MM.1S (cell line): Measurements from ENCODE around the gene MLLT11.

Experiments
- DNase-seq: peaks from one replicate; pipeline ENCODE4 v3.0.0-alpha.2; 2015
- H2AFZ ChIP-seq: fragments of 300-600 bp; sonication (generic); 2 replicates; pipeline ENCODE4 v1.6.0; 2016; ENCODE audit warnings: antibody characterized with exemption, low read length
- H3F3A ChIP-seq: fragments of 300-600 bp; sonication (generic); 2 replicates; pipeline ENCODE4 v1.6.1; 2016; ENCODE audit warnings: mild to moderate bottlenecking, antibody characterized with exemption, low read length, moderate library complexity, mixed read lengths; ENCODE audit not compliant: insufficient read depth
- H3K27ac ChIP-seq: fragments of 300-600 bp; sonication (generic); 2 replicates; pipeline ENCODE4 v1.5.1; 2016; ENCODE audit warnings: mild to moderate bottlenecking, low read length
- H3K27me3 ChIP-seq: fragments of 300-600 bp; sonication (generic); replicated peaks from 2 replicates; pipeline ENCODE4 v1.6.0; 2016; ENCODE audit warnings: low read length; ENCODE audit not compliant: insufficient read depth
- H3K36me3 ChIP-seq: fragments of 300-600 bp; sonication (generic); replicated peaks from 2 replicates; pipeline ENCODE4 v1.6.1; 2016; ENCODE audit warnings: mild to moderate bottlenecking, low read length, mixed read lengths; ENCODE audit not compliant: insufficient read depth
- H3K4me1 ChIP-seq: fragments of 300-600 bp; sonication (generic); 2 replicates; pipeline ENCODE4 v1.6.1; 2016; ENCODE audit warnings: low read length, mixed read lengths
- H3K4me2 ChIP-seq: fragments of 300-600 bp; sonication (generic); 2 replicates; pipeline ENCODE4 v1.6.0; 2016; ENCODE audit warnings: low read depth, low read length
- H3K4me3 ChIP-seq: fragments of 300-600 bp; sonication (generic); 2 replicates; pipeline ENCODE4 v1.5.1; 2016; ENCODE audit warnings: low read length, mixed read lengths
- H3K79me2 ChIP-seq: fragments of 300-600 bp; sonication (generic); 2 replicates; pipeline ENCODE4 v1.6.1; 2016; ENCODE audit warnings: mixed run types, low read length, mixed read lengths
- H3K9ac ChIP-seq: fragments of 300-600 bp; sonication (generic); 2 replicates; pipeline ENCODE4 v1.6.1; 2016; ENCODE audit warnings: low read length, mixed read lengths
- H3K9me2 ChIP-seq: fragments of 300-600 bp; sonication (generic); replicated peaks from 2 replicates; pipeline ENCODE4 v1.6.1; 2016; ENCODE audit warnings: mild to moderate bottlenecking, low read length, mixed read lengths; ENCODE audit not compliant: insufficient read depth
- H3K9me3 ChIP-seq: fragments of 300-600 bp; sonication (generic); replicated peaks from 2 replicates; pipeline ENCODE4 v1.6.1; 2016; ENCODE audit warnings: mild to moderate bottlenecking, low read length, mixed read lengths; ENCODE audit not compliant: insufficient read depth
- H4K20me1 ChIP-seq: fragments of 300-600 bp; sonication (generic); 2 replicates; pipeline ENCODE4 v1.6.1; 2016; ENCODE audit warnings: mild to moderate bottlenecking, low read length, moderate library complexity, mixed read lengths; ENCODE audit not compliant: insufficient read depth
- EZH2 ChIP-seq: fragments of 300-600 bp; sonication (generic); optimal IDR thresholded peaks from 2 replicates; pipeline ENCODE3; 2017; ENCODE audit warnings: low read depth, mild to moderate bottlenecking, antibody characterized with exemption, low read length, mixed read lengths
- EZH2phosphoT487 ChIP-seq: fragments of 300-600 bp; sonication (generic); IDR thresholded peaks from 2 replicates; pipeline ENCODE4 v1.6.1; 2018; ENCODE audit warnings: antibody characterized with exemption, low read length
- TF ChIP-seq, protein P1 (sequence below): fragments of 300-600 bp; sonication (generic); IDR thresholded peaks from 2 replicates; pipeline ENCODE4 v1.5.1; 2016; ENCODE audit warnings: antibody characterized with exemption, low read length, mixed read lengths

The MLLT11 gene

DNA sequence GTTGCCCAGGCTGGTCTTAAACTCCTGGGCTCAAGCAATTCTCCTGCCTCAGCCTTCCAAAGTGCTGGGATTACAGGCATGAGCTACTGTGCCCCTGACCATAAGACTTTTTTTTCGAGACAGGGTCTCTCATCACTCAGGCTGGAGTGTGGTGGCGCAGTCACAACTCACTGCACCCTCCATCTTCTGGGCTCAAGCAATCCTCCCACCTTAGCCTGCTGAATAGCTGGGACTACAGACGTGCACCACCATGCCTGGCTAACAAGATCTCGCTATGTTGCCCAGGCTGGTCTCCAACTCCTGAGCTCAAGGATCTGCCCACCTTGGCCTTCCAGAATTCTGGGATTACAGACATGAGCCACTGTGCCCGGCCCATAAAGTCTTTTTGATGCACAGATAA, 10.7 kb upstream of the MLLT11 start:
- Histone ChIP-seq H3K4me2 (no peak overlapping the region), H3K4me1 (peaks cover 13% of the 10 kb centered on the region; the same call in 1 of the 2 replicates), H4K20me1 (no peaks in the 10 kb centered on the region; the same call in 1 of the 2 replicates), H3K4me3 (no peak overlapping the region), H3K27me3 (no peaks in the 10 kb centered on the region), H3K9ac (no peak overlapping the region), H2AFZ (no peak overlapping the region), H3K36me3 (peaks cover 7% of the 10 kb centered on the region; the same call in 1 of the 2 replicates), H3K79me2 (peaks cover 4% of the 10 kb centered on the region; the same call in 1 of the 2 replicates), H3K9me3 (no peaks in the 10 kb centered on the region), H3K27ac (no peak overlapping the region), H3K9me2 (no peaks in the 10 kb centered on the region), H3F3A (peaks cover 13% of the 10 kb centered on the region; the same call in 1 of the 2 replicates)
- TF ChIP-seq, protein P1, sequence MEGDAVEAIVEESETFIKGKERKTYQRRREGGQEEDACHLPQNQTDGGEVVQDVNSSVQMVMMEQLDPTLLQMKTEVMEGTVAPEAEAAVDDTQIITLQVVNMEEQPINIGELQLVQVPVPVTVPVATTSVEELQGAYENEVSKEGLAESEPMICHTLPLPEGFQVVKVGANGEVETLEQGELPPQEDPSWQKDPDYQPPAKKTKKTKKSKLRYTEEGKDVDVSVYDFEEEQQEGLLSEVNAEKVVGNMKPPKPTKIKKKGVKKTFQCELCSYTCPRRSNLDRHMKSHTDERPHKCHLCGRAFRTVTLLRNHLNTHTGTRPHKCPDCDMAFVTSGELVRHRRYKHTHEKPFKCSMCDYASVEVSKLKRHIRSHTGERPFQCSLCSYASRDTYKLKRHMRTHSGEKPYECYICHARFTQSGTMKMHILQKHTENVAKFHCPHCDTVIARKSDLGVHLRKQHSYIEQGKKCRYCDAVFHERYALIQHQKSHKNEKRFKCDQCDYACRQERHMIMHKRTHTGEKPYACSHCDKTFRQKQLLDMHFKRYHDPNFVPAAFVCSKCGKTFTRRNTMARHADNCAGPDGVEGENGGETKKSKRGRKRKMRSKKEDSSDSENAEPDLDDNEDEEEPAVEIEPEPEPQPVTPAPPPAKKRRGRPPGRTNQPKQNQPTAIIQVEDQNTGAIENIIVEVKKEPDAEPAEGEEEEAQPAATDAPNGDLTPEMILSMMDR = no peak
- TF ChIP-seq EZH2phosphoT487 (no peak), EZH2 (no peak)
- no peak for DNase-seq

DNA sequence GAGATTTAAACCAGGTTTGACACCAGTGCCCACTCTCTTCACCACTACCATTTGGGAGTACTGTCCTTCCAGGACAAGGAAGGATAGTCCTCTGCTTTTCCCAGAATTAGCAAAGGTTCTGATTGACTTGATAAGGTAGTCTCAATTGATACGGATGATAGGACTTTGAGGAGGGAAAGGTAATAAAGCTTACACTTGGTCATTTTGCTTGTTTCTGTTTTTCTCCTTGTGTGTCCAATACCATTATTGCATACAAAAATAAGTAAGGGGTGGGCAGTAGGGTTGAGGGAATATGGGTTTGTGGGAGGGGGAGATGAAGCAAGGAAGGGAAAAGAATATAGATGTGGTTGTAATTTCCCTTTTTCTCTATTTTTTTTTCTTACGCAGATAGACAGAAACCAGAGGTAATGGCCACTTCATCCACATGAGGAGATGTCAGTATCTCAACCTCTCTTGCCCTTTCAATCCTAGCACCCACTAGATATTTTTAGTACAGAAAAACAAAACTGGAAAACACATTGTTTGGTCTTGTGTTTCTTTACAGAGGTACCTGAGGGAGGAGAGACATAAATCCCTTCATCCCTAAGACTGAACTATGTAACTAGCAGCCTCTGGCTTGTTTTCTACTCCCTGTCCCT, 10.0 kb upstream of the MLLT11 start:
- Histone ChIP-seq H2AFZ (no peak overlapping the region), H3K4me2 (no peak overlapping the region), H3K9me3 (no peaks in the 10 kb centered on the region), H3K4me1 (peaks cover 13% of the 10 kb centered on the region; the same call in 1 of the 2 replicates), H3K9me2 (no peaks in the 10 kb centered on the region), H3K27me3 (no peaks in the 10 kb centered on the region), H3K36me3 (peaks cover 13% of the 10 kb centered on the region), H3K27ac (no peak overlapping the region), H3K4me3 (no peak overlapping the region), H3F3A (peaks cover 13% of the 10 kb centered on the region; the same call in 1 of the 2 replicates), H4K20me1 (no peaks in the 10 kb centered on the region; the same call in 1 of the 2 replicates), H3K79me2 (peaks cover 10% of the 10 kb centered on the region), H3K9ac (no peak overlapping the region)
- TF ChIP-seq, protein P1 = no peak
- TF ChIP-seq EZH2phosphoT487 = no peak
- TF ChIP-seq EZH2 = no peak
- DNase-seq = no peak

DNA sequence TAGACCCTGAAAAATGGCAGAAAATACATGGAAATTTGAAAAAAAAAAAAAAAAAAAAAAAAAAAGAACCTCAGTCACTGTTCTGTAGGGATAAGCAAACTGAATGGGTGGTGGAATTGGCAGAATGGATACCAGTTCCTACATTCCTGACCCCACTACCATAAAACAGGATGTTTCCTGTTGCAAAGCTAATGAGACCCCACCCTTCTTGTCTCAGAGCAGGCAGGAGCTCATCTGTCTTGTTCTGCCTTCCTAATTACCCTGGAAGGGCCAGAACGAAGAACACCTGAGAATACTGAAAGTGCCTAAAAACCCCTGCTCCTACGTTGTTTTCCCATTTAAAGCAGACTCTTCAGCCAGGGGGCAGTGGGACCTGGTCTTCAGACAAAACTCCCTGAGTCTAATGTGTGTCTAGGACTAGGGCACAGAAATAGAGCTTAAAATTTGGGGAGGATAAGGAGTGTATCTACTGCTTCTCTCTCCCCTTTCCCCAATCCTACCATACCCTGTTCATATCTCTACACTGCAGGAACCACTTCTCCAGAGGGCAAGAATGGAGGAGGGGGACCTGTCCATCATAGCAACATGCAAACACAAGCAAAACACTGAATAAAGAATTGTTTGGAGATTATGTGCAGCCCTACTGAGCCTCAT, 8.7 kb upstream of the MLLT11 start:
- H3K4me2 ChIP-seq = no peak overlapping the region
- no peak overlapping the region for H3K9ac ChIP-seq
- H3K36me3 ChIP-seq = peaks cover 19% of the 10 kb centered on the region
- TF ChIP-seq EZH2 (no peak), EZH2phosphoT487 (no peak)
- TF ChIP-seq, protein P1 = no peak
- H3K27ac ChIP-seq = no peak overlapping the region
- H3K4me1 ChIP-seq = peaks cover 25% of the 10 kb centered on the region
- no peaks in the 10 kb centered on the region for H3K27me3 ChIP-seq
- no peaks in the 10 kb centered on the region for H3K9me2 ChIP-seq
- H4K20me1 ChIP-seq = no peaks in the 10 kb centered on the region; the same call in 1 of the 2 replicates
- no peaks in the 10 kb centered on the region for H3K9me3 ChIP-seq
- no peak for DNase-seq
- H3F3A ChIP-seq = peaks cover 16% of the 10 kb centered on the region
- H3K79me2 ChIP-seq = peaks cover 23% of the 10 kb centered on the region
- H3K4me3 ChIP-seq = no peak overlapping the region
- H2AFZ ChIP-seq = no peak overlapping the region
